Activated CD8-positive, alpha-beta T cell treated with anti-CD3 and anti-CD28 coated beads for 36 hours (primary cell): ENCODE results near the gene APRT. TPM values are rescaled to one million over a fixed set of nuclear protein-coding genes. Genes with fewer than 3 reads are reported as not detected.

Experiments used
- ATAC-seq: fragments of 200-7000 bp; cut with Tn5 transposase; one replicate; pipeline ENCODE4 v1.10.0; 2021; ENCODE audit warnings: mild to moderate bottlenecking, moderate library complexity
- CTCF ChIA-PET: fragments of 350-600 bp; sonication (Branson Sonifier 250); formaldehyde crosslinking; loops from one replicate; lab custom pipeline; 2021; ENCODE audit warnings: antibody characterized with exemption; lab: Charles Lee
- POLR2A ChIA-PET: fragments of 350-600 bp; sonication (Branson Sonifier 250); formaldehyde crosslinking; loops from one replicate; lab custom pipeline; 2021; ENCODE audit warnings: antibody characterized with exemption; lab: Charles Lee
- DNase-seq: peaks from one replicate; pipeline ENCODE4 v3.0.0-alpha.2; 2020
- H3K27ac Mint-ChIP-seq: one replicate; pipeline ENCODE4 v1.8.0; 2021; ENCODE audit warnings: mild to moderate bottlenecking, mixed read lengths
- H3K27me3 Mint-ChIP-seq: one replicate; pipeline ENCODE4 v1.8.0; 2021; ENCODE audit warnings: mixed read lengths
- H3K36me3 Mint-ChIP-seq: one replicate; pipeline ENCODE4 v1.8.0; 2021; ENCODE audit warnings: low read depth, mixed read lengths
- H3K4me1 Mint-ChIP-seq: one replicate; pipeline ENCODE4 v1.8.0; 2021; ENCODE audit warnings: low read depth, mixed read lengths
- H3K4me3 Mint-ChIP-seq: one replicate; pipeline ENCODE4 v1.8.0; 2021; ENCODE audit warnings: mild to moderate bottlenecking, moderate library complexity, mixed read lengths
- H3K9me3 Mint-ChIP-seq: one replicate; pipeline ENCODE4 v1.8.0; 2021; ENCODE audit warnings: mixed read lengths
- CTCF ChIP-seq: fragments of 200-600 bp; IDR thresholded peaks from one replicate; pipeline ENCODE4 v1.8.0; 2022; ENCODE audit warnings: antibody characterized with exemption, mild to moderate bottlenecking
- intact Hi-C: fragments of 100-400 bp; cut with micrococcal nuclease; formaldehyde crosslinking; loops from one replicate; pipeline ENCODE4 v1.10.0; 2022
- total RNA-seq, 2 experiments: library from RNA; stranded (reverse); gene quantifications; one replicate each; pipeline ENCODE4 v1.2.3, GENCODE V29; 2021

APRT gene
- total RNA-seq, 2 experiments from 2014 or later = 236 to 240 TPM

GRCh38 chr16:88764913-88765349, 46.8 kb downstream of the APRT start:
- Mint-ChIP-seq H3K27me3 (no peaks in the 10 kb centered on the region), H3K4me3 (no peak overlapping the region), H3K27ac (no peak overlapping the region), H3K9me3 (no peaks in the 10 kb centered on the region), H3K36me3 (no peaks in the 10 kb centered on the region), H3K4me1 (peaks cover 26% of the 10 kb centered on the region)
- intact Hi-C loops = no loop called here
- ATAC-seq (no peak), DNase-seq (no peak)
- ChIA-PET POLR2A (interaction anchor here (1.6 kb wide), 1 partner anchor 16 kb away, joined by 6 read pairs; no protein-coding TSS in a partner anchor), CTCF (interaction anchor here (1.7 kb wide), 1 partner anchor 10 kb away, joined by 8 read pairs; no protein-coding TSS in a partner anchor)
- TF ChIP-seq CTCF = no peak

GRCh38 chr16:88764080-88764479, 47.6 kb downstream of the APRT start:
- ATAC-seq = no peak
- POLR2A ChIA-PET = interaction anchor here (1.6 kb wide), 1 partner anchor 17 kb away, joined by 6 read pairs; no protein-coding TSS in a partner anchor
- Mint-ChIP-seq H3K9me3 (no peaks in the 10 kb centered on the region), H3K27me3 (no peaks in the 10 kb centered on the region), H3K27ac (no peak overlapping the region), H3K4me3 (no peak overlapping the region), H3K36me3 (peaks cover 2% of the 10 kb centered on the region), H3K4me1 (peaks cover 25% of the 10 kb centered on the region)
- CTCF ChIA-PET = interaction anchor here (1.7 kb wide), 2 partner anchors 9 to 21 kb away, joined by 4 to 8 read pairs; no protein-coding TSS in a partner anchor
- DNase-seq = no peak
- intact Hi-C loops = no loop called here
- TF ChIP-seq CTCF = no peak

GRCh38 chr16:88763502-88764053, 48.1 kb downstream of the APRT start:
- no peak for DNase-seq
- TF ChIP-seq CTCF = no peak
- intact Hi-C loops = no loop called here
- ChIA-PET CTCF (interaction anchor here (1.7 kb wide), 2 partner anchors 9 to 20 kb away, joined by 4 to 8 read pairs; no protein-coding TSS in a partner anchor), POLR2A (interaction anchor here (1.6 kb wide), 1 partner anchor 17 kb away, joined by 6 read pairs; no protein-coding TSS in a partner anchor)
- H3K36me3 Mint-ChIP-seq = peaks cover 2% of the 10 kb centered on the region
- no peaks in the 10 kb centered on the region for H3K27me3 Mint-ChIP-seq
- H3K4me1 Mint-ChIP-seq = peaks cover 27% of the 10 kb centered on the region
- no peak overlapping the region for H3K4me3 Mint-ChIP-seq
- ATAC-seq = no peak
- H3K9me3 Mint-ChIP-seq = no peaks in the 10 kb centered on the region
- H3K27ac Mint-ChIP-seq = no peak overlapping the region

GRCh38 chr16:88762941-88763340, 48.8 kb downstream of the APRT start:
- no peak overlapping the region for H3K27ac Mint-ChIP-seq
- H3K4me3 Mint-ChIP-seq = no peak overlapping the region
- H3K4me1 Mint-ChIP-seq = peaks cover 27% of the 10 kb centered on the region
- no peaks in the 10 kb centered on the region for H3K27me3 Mint-ChIP-seq
- peaks cover 2% of the 10 kb centered on the region for H3K36me3 Mint-ChIP-seq
- TF ChIP-seq CTCF = no peak
- no peaks in the 10 kb centered on the region for H3K9me3 Mint-ChIP-seq
- ATAC-seq (no peak), DNase-seq (no peak)
- CTCF ChIA-PET = interaction anchor here (1.7 kb wide), 1 partner anchor 20 kb away, joined by 4 read pairs; no protein-coding TSS in a partner anchor
- intact Hi-C loops = no loop called here
- POLR2A ChIA-PET = interaction anchor here (0.9 to 1.0 kb wide), 2 partner anchors 8 to 21 kb away, joined by 3 read pairs; no protein-coding TSS in a partner anchor
